ENCODE data around the gene SULF2. TPM values are rescaled to one million over a fixed set of nuclear protein-coding genes. Genes with fewer than 3 reads are reported as not detected.

SULF2 gene
- total RNA-seq, 1 experiment from 2014 or later, result 0.69 TPM

DNA sequence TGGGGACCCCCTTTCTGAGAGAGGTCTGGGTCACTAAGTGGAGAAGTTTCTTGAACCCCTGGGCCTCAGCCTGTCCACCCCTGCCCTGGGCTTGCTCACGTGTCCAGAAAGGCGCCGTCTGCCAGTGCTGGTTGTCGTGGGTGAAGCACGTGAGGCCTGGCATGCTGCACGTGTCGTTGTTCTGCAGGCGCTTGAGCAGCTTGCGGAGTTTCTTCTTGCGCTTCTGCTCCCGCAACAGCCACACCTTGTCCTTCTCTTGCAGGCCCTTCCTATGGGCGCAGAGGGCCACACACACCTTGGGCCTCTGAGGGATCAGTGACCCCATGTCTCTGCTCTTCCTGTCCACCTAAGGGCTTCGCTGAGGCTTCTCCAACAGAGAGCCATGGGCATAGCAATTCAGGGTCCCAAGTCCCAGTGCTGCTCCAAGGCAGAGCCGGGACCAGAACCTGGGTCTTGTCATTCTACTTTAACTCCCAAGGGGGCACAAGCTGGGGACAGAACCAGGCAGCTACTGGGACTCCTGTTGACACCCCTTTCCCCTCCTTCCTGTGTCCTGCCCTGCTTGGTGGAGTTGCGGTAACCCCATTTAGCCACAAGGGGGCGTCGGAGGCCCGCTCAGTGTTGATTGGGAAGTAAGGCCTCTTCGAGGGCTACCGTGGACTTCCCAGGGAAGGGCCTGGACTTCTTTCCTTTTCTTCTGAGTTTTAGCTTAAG is 121.8 kb downstream of the SULF2 start:
- TF ChIP-seq, protein P1, sequence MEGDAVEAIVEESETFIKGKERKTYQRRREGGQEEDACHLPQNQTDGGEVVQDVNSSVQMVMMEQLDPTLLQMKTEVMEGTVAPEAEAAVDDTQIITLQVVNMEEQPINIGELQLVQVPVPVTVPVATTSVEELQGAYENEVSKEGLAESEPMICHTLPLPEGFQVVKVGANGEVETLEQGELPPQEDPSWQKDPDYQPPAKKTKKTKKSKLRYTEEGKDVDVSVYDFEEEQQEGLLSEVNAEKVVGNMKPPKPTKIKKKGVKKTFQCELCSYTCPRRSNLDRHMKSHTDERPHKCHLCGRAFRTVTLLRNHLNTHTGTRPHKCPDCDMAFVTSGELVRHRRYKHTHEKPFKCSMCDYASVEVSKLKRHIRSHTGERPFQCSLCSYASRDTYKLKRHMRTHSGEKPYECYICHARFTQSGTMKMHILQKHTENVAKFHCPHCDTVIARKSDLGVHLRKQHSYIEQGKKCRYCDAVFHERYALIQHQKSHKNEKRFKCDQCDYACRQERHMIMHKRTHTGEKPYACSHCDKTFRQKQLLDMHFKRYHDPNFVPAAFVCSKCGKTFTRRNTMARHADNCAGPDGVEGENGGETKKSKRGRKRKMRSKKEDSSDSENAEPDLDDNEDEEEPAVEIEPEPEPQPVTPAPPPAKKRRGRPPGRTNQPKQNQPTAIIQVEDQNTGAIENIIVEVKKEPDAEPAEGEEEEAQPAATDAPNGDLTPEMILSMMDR (conservative IDR thresholded peaks at IDR 0.05; ENCODE audit: low read depth, low read length), result peak; percentile 96
- TF ChIP-seq EZH2 (IDR thresholded peaks at IDR 0.05; ENCODE audit: borderline replicate concordance, low read depth, low read length, poor library complexity, severe bottlenecking), result no peak
- no peaks in the 10 kb centered on the region for H3K36me3 ChIP-seq (ENCODE audit: insufficient read depth, low read length, poor library complexity, severe bottlenecking)
- peak; percentile 83 for DNase-seq (ENCODE audit: low spot score)
- intact Hi-C loops (cut with micrococcal nuclease; ENCODE audit: unreplicated experiment), result loop anchor here (5.0 kb wide), 1 partner anchor 959 kb away; no protein-coding TSS in a partner anchor
- ChIA-PET CTCF (interaction anchor here (0.5 to 1.6 kb wide), 2 partner anchors 11 to 957 kb away, joined by 7 to 13 read pairs; no protein-coding TSS in a partner anchor), POLR2A (ENCODE audit: low non-redundant PET) (no interaction called here)
- H3K27ac ChIP-seq (ENCODE audit: low read depth, low read length, poor library complexity, severe bottlenecking), result no peak overlapping the region
- H3K9me3 ChIP-seq (ENCODE audit: low read depth, low read length, poor library complexity, severe bottlenecking), result no peaks in the 10 kb centered on the region
- no peak overlapping the region for H3K4me3 ChIP-seq (ENCODE audit: low read depth, low read length, poor library complexity, severe bottlenecking)
- H3K27me3 ChIP-seq (replicated peaks; ENCODE audit: insufficient read depth, low read depth, low read length, poor library complexity), result no peaks in the 10 kb centered on the region
- H3K4me1 ChIP-seq (ENCODE audit: insufficient read depth, low read length, poor library complexity, severe bottlenecking), result no peaks in the 10 kb centered on the region
- no TSS peak for BruUV-seq (replicated peaks)

DNA sequence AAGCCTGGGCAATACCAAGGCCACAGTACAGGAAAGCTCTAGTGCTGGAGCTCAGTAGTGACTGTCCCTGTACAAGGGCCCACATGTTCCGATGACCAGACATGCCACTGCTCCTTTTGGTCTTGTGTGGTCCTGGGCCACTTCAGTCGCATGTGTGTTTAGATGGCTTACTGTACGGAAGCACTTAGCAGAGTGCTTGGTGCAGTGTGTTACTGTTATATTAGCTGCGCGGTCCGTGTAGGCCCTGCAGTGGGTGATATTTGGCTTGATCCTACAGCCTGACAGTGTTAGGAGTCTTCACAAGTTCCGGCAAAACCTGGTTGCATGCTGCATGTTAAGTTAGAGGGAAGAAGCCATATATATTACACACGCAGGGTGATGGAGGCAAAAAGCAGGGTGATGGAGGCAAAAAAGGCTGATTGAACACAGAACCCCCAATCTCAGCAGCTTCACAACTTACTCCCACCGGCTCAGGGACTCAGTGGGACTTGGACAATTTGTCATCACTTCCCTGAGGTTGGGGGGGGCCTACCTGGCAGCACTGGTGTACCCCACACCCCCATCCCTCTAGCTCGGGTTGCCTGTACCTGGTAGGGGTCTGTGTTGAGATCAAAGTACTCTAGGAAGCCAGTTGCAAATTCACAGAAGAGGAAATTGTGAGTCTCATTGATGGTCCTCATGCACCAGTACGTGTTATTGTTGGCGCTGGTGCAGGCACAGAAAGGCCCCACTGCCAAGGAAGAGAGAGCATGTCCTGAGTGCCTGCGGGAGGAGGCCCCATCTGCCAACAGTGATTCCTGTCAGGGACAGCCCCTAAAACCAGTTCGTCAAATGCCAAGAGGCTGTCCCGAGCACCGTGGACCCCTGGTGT is 122.6 kb downstream of the SULF2 start:
- POLR2A ChIA-PET (ENCODE audit: low non-redundant PET), result no interaction called here
- no peak for TF ChIP-seq EZH2 (IDR thresholded peaks at IDR 0.05; ENCODE audit: borderline replicate concordance, low read depth, low read length, poor library complexity, severe bottlenecking)
- TF ChIP-seq, protein P1 (conservative IDR thresholded peaks at IDR 0.05; ENCODE audit: low read depth, low read length), result no peak
- H3K36me3 ChIP-seq (ENCODE audit: insufficient read depth, low read length, poor library complexity, severe bottlenecking), result no peaks in the 10 kb centered on the region

DNA sequence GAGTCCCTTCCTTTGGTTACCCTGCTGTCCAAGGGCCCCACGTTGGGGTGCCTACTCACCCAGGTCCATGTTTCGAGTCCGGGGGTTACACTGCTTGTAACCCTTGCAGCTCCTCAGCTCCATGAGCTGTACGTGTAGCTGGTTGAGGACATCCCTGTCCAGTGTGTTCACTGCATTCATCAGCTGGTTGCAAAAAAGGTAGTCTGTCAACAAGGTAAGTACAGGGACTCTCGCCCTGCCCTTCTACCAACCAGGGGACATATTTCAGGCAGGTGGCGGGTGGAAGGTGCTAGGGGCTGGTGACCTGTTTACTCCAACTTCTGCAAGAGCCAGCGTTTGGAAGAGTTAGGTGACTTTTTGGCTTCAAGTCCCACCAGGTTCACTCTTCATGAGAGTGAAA is 123.6 kb downstream of the SULF2 start:
- ChIA-PET CTCF (interaction anchor here (1.0 kb wide), 1 partner anchor 959 kb away, joined by 4 read pairs; no protein-coding TSS in a partner anchor), POLR2A (ENCODE audit: low non-redundant PET) (no interaction called here)
- Histone ChIP-seq H3K27ac (ENCODE audit: low read depth, low read length, poor library complexity, severe bottlenecking) (no peak overlapping the region), H3K36me3 (ENCODE audit: insufficient read depth, low read length, poor library complexity, severe bottlenecking) (no peaks in the 10 kb centered on the region), H3K4me3 (ENCODE audit: low read depth, low read length, poor library complexity, severe bottlenecking) (no peak overlapping the region), H3K4me1 (ENCODE audit: insufficient read depth, low read length, poor library complexity, severe bottlenecking) (no peaks in the 10 kb centered on the region), H3K27me3 (replicated peaks; ENCODE audit: insufficient read depth, low read depth, low read length, poor library complexity) (no peaks in the 10 kb centered on the region), H3K9me3 (ENCODE audit: low read depth, low read length, poor library complexity, severe bottlenecking) (no peaks in the 10 kb centered on the region)
- no peak for DNase-seq (ENCODE audit: low spot score)
- TF ChIP-seq, protein P1 (conservative IDR thresholded peaks at IDR 0.05; ENCODE audit: low read depth, low read length), result no peak
- no peak for TF ChIP-seq EZH2 (IDR thresholded peaks at IDR 0.05; ENCODE audit: borderline replicate concordance, low read depth, low read length, poor library complexity, severe bottlenecking)
- no TSS peak for BruUV-seq (replicated peaks)
- intact Hi-C loops (cut with micrococcal nuclease; ENCODE audit: unreplicated experiment), result loop anchor here (5.0 kb wide), 1 partner anchor 961 kb away; no protein-coding TSS in a partner anchor

More for the DNA sequence above, 122.6 kb downstream of the SULF2 start:
- intact Hi-C loops (cut with micrococcal nuclease; ENCODE audit: unreplicated experiment), result loop anchor here (5.0 kb wide), 1 partner anchor 960 kb away; no protein-coding TSS in a partner anchor
- no peak overlapping the region for H3K4me3 ChIP-seq (ENCODE audit: low read depth, low read length, poor library complexity, severe bottlenecking)
- H3K27ac ChIP-seq (ENCODE audit: low read depth, low read length, poor library complexity, severe bottlenecking), result no peak overlapping the region
- H3K27me3 ChIP-seq (replicated peaks; ENCODE audit: insufficient read depth, low read depth, low read length, poor library complexity), result no peaks in the 10 kb centered on the region
- CTCF ChIA-PET, result interaction anchor here (1.0 kb wide), 1 partner anchor 958 kb away, joined by 4 read pairs; no protein-coding TSS in a partner anchor
- no peaks in the 10 kb centered on the region for H3K4me1 ChIP-seq (ENCODE audit: insufficient read depth, low read length, poor library complexity, severe bottlenecking)
- no peaks in the 10 kb centered on the region for H3K9me3 ChIP-seq (ENCODE audit: low read depth, low read length, poor library complexity, severe bottlenecking)
- no TSS peak for BruUV-seq (replicated peaks)
- no peak for DNase-seq (ENCODE audit: low spot score)
